ENCODE measurements around the gene SLC7A6.

The SLC7A6 gene

GRCh38 chr16:68237243-68238028 lies 26.9 kb upstream of the SLC7A6 start:
- DNase-seq (ENCODE audit: extremely low spot score): peak; percentile 98
- POLR2A ChIA-PET: interaction anchor here (0.6 to 0.9 kb wide), 3 partner anchors 20 to 336 kb away, joined by 3 read pairs; partner anchors contain the start of genes PRMT7 and SLC7A6OS
- TF ChIP-seq CTCF (IDR thresholded peaks at IDR 0.05; ENCODE audit: control extremely low read depth, extremely low read depth, low read depth, missing control alignments): no peak
- CTCF ChIA-PET: interaction anchor here (1.0 to 4.0 kb wide), 7 partner anchors 9 to 118 kb away, joined by 3 to 21 read pairs (median 7); partner anchors contain the start of gene SLC7A6

- DNase-seq (ENCODE audit: extremely low spot score): no peak
- CTCF ChIA-PET: interaction anchor here (1.0 to 4.0 kb wide), 5 partner anchors 23 to 119 kb away, joined by 3 to 21 read pairs (median 5); partner anchors contain the start of gene SLC7A6
Measured at GRCh38 chr16:68238029-68238345, 26.3 kb upstream of the SLC7A6 start.

GRCh38 chr16:68242085-68242484 lies 22.2 kb upstream of the SLC7A6 start:
- TF ChIP-seq CTCF (IDR thresholded peaks at IDR 0.05; ENCODE audit: control extremely low read depth, extremely low read depth, low read depth, missing control alignments): no peak
- CTCF ChIA-PET: interaction anchor here (1.5 to 7.6 kb wide), 4 partner anchors 9 to 87 kb away, joined by 4 to 101 read pairs (median 6); partner anchors contain the start of gene SLC7A6

More at GRCh38 chr16:68238029-68238345, 26.3 kb upstream of the SLC7A6 start:
- TF ChIP-seq CTCF (IDR thresholded peaks at IDR 0.05; ENCODE audit: control extremely low read depth, extremely low read depth, low read depth, missing control alignments): no peak
- POLR2A ChIA-PET: interaction anchor here (0.7 to 0.9 kb wide), 2 partner anchors 19 to 73 kb away, joined by 3 read pairs; partner anchors contain the start of genes PRMT7 and SLC7A6OS

GRCh38 chr16:68242926-68243858 lies 21.1 kb upstream of the SLC7A6 start:
- TF ChIP-seq CTCF (IDR thresholded peaks at IDR 0.05; ENCODE audit: control extremely low read depth, extremely low read depth, low read depth, missing control alignments): no peak
- ChIA-PET CTCF (interaction anchor here (1.1 to 7.6 kb wide), 5 partner anchors 13 to 85 kb away, joined by 3 to 101 read pairs (median 8); partner anchors contain the start of gene SLC7A6), POLR2A (no interaction called here)

More at GRCh38 chr16:68242085-68242484, 22.2 kb upstream of the SLC7A6 start:
- no peak for DNase-seq (ENCODE audit: extremely low spot score)
- POLR2A ChIA-PET: no interaction called here

GRCh38 chr16:68244481-68244902 lies 19.8 kb upstream of the SLC7A6 start:
- POLR2A ChIA-PET: interaction anchor here (0.7 kb wide), 1 partner anchor 175 kb away, joined by 3 read pairs; no protein-coding TSS in a partner anchor
- DNase-seq (ENCODE audit: extremely low spot score): no peak
- CTCF ChIA-PET: interaction anchor here (0.8 to 7.6 kb wide), 8 partner anchors 10 to 143 kb away, joined by 3 to 101 read pairs (median 5); partner anchors contain the start of genes PRMT7, SLC7A6 and SLC7A6OS
- TF ChIP-seq CTCF (IDR thresholded peaks at IDR 0.05; ENCODE audit: control extremely low read depth, extremely low read depth, low read depth, missing control alignments): no peak

More at GRCh38 chr16:68242926-68243858, 21.1 kb upstream of the SLC7A6 start:
- DNase-seq (ENCODE audit: extremely low spot score): no peak

Data from GM10248 (cell line).